CD1c-positive myeloid dendritic cell (primary cell): Measurements from ENCODE around the gene MRPL45.

Experiments used
- DNase-seq: peaks from one replicate; pipeline ENCODE4 v3.0.0-alpha.2; 2016; ENCODE audit errors: extremely low spot score

The MRPL45 gene

GRCh38 chr17:38325221-38325851 lies 28.4 kb downstream of the MRPL45 start:
- DNase-seq: no peak

GRCh38 chr17:38326996-38327792 lies 30.2 kb downstream of the MRPL45 start:
- peak; percentile 64 for DNase-seq

- no peak for DNase-seq
Measured at GRCh38 chr17:38327936-38328335, 31.0 kb downstream of the MRPL45 start.

GRCh38 chr17:38328620-38329019 lies 31.7 kb downstream of the MRPL45 start:
- DNase-seq: no peak

- DNase-seq: no peak
Measured at GRCh38 chr17:38329284-38329683, 32.3 kb downstream of the MRPL45 start.

GRCh38 chr17:38329808-38330730 lies 33.1 kb downstream of the MRPL45 start:
- DNase-seq: no peak

GRCh38 chr17:38330941-38331411 lies 34.0 kb downstream of the MRPL45 start:
- no peak for DNase-seq

- DNase-seq: no peak
Measured at GRCh38 chr17:38332735-38333134, 35.8 kb downstream of the MRPL45 start.

- DNase-seq: peak; percentile 47
Measured at GRCh38 chr17:38333635-38334295, 36.8 kb downstream of the MRPL45 start.

- DNase-seq: no peak
Measured at GRCh38 chr17:38334480-38335364, 37.8 kb downstream of the MRPL45 start.

- no peak for DNase-seq
Measured at GRCh38 chr17:38336838-38337237, 39.9 kb downstream of the MRPL45 start.

GRCh38 chr17:38338053-38338452 lies 41.1 kb downstream of the MRPL45 start:
- DNase-seq: no peak

GRCh38 chr17:38338535-38338934 lies 41.6 kb downstream of the MRPL45 start:
- no peak for DNase-seq

- DNase-seq: no peak
Measured at GRCh38 chr17:38339891-38340290, 42.9 kb downstream of the MRPL45 start.

GRCh38 chr17:38341035-38341721 lies 44.2 kb downstream of the MRPL45 start:
- DNase-seq: no peak

- no peak for DNase-seq
Measured at GRCh38 chr17:38342886-38343607, 46.1 kb downstream of the MRPL45 start.

GRCh38 chr17:38343608-38344419 lies 46.8 kb downstream of the MRPL45 start, which contains the start of gene GPR179:
GPR179 (minus strand) TSS chr17:38343956; CDS start chr17:38343789, 167 bp downstream.
- DNase-seq: no peak

GRCh38 chr17:38344420-38344745 lies 47.4 kb downstream of the MRPL45 start:
- DNase-seq: no peak
